Measurements from ENCODE around the gene PCDHGA1. TPM values are rescaled to one million over a fixed set of nuclear protein-coding genes. Genes with fewer than 3 reads are reported as not detected.

The PCDHGA1 gene
- total and polyA plus RNA-seq, 7 donors, result 0.27 to 2.1 (median 0.59) TPM

- no peak for TF ChIP-seq CTCF (IDR thresholded peaks at IDR 0.05)
- peaks cover 0 to 5% (median 0%) of the 10 kb centered on the region in 3 donors for H3K27me3 ChIP-seq (ENCODE audit: insufficient read depth in 3 of 3, low read length in 2 of 3)
- ATAC-seq, result no peak
- intact Hi-C loops (cut with DNase I), result no loop called here
- no peak for DNase-seq
- H3K4me1 ChIP-seq, result peaks cover 3% of the 10 kb centered on the region
- no peaks in the 10 kb centered on the region for H3K9me3 ChIP-seq
- H3K36me3 ChIP-seq (ENCODE audit: insufficient read depth in 1 of 2, low read depth in 1 of 2), result peaks cover 0 to 16% of the 10 kb centered on the region in 2 donors
- H3K27ac ChIP-seq, result no peak overlapping the region
- no peak overlapping the region for H3K4me3 ChIP-seq
- 93 to 95% (median 94%) methylated on average over 10 of the region's 10 CpGs for WGBS, 3 donors
Measured at GRCh38 chr5:141490271-141490670, 160.0 kb downstream of the PCDHGA1 start.

- Histone ChIP-seq H3K9me3 (no peaks in the 10 kb centered on the region), H3K36me3 (ENCODE audit: insufficient read depth in 1 of 2, low read depth in 1 of 2) (peaks cover 0 to 20% of the 10 kb centered on the region in 2 donors)
Measured at GRCh38 chr5:141490771-141491170, 160.5 kb downstream of the PCDHGA1 start.

GRCh38 chr5:141491323-141492167 is 161.2 kb downstream of the PCDHGA1 start:
- Histone ChIP-seq H3K27me3 (ENCODE audit: insufficient read depth in 3 of 3, low read length in 2 of 3) (peaks cover 0 to 5% (median 0%) of the 10 kb centered on the region in 3 donors), H3K36me3 (ENCODE audit: insufficient read depth in 1 of 2, low read depth in 1 of 2) (peaks cover 0 to 20% of the 10 kb centered on the region in 2 donors), H3K9me3 (no peaks in the 10 kb centered on the region), H3K4me3 (no peak overlapping the region), H3K27ac (no peak overlapping the region), H3K4me1 (no peaks in the 10 kb centered on the region)
- DNase-seq (no peak), ATAC-seq (no peak)
- WGBS, 3 donors, result 79 to 83% (median 81%) methylated on average over 58 to 66 of the region's 66 CpGs
- TF ChIP-seq CTCF (IDR thresholded peaks at IDR 0.05), result no peak
- intact Hi-C loops (cut with DNase I), result no loop called here

More at GRCh38 chr5:141490771-141491170, 160.5 kb downstream of the PCDHGA1 start:
- Histone ChIP-seq H3K4me3 (no peak overlapping the region), H3K27me3 (ENCODE audit: insufficient read depth in 3 of 3, low read length in 2 of 3) (peaks cover 0 to 5% (median 0%) of the 10 kb centered on the region in 3 donors), H3K4me1 (no peaks in the 10 kb centered on the region), H3K27ac (no peak overlapping the region)
- no peak for TF ChIP-seq CTCF (IDR thresholded peaks at IDR 0.05)
- DNase-seq, result no peak
- 86 to 92% (median 87%) methylated on average over 13 of the region's 13 CpGs for WGBS, 3 donors
- ATAC-seq, result no peak
- intact Hi-C loops (cut with DNase I), result no loop called here

GRCh38 chr5:141492168-141492885 is 162.0 kb downstream of the PCDHGA1 start:
- Histone ChIP-seq H3K4me3 (no peak overlapping the region), H3K27me3 (ENCODE audit: insufficient read depth in 3 of 3, low read length in 2 of 3) (peaks cover 0 to 5% (median 0%) of the 10 kb centered on the region in 3 donors), H3K27ac (no peak overlapping the region), H3K4me1 (no peaks in the 10 kb centered on the region), H3K9me3 (no peaks in the 10 kb centered on the region), H3K36me3 (ENCODE audit: insufficient read depth in 1 of 2, low read depth in 1 of 2) (peaks cover 0 to 20% of the 10 kb centered on the region in 2 donors)
- 79 to 82% (median 82%) methylated on average over 67 to 68 of the region's 68 CpGs for WGBS, 3 donors
- intact Hi-C loops (cut with DNase I), result no loop called here
- DNase-seq, result no peak
- ATAC-seq, result peak in 1 of 4 donors; percentile 3
- TF ChIP-seq CTCF (IDR thresholded peaks at IDR 0.05), result no peak

Measured in psoas muscle (tissue), 8 donors.